Astrocyte (in vitro differentiated cells and primary cell): Measurements from ENCODE around the gene PHB1. TPM values are rescaled to one million over a fixed set of nuclear protein-coding genes. Genes with fewer than 3 reads are reported as not detected.
A peak's percentile ranks its signal among the peaks of the same experiment; 100 is the strongest.
"Not testable (repeated sequence)": the region's sequence is repeated elsewhere in the genome, so short reads cannot be mapped to it uniquely, and the experiment has no call there.

Experiments used
- DNase-seq: peaks from one replicate; pipeline ENCODE4 v3.0.0-alpha.2; 2010; ENCODE audit warnings: low read depth
- FAIRE-seq: peaks from 2 replicates; lab custom pipeline; 2011; peaks lifted over from hg19 to GRCh38; lab: Jason Lieb, UNC
- H2AFZ ChIP-seq: 2 replicates; pipeline ENCODE4 v1.6.0; 2012; ENCODE audit warnings: low read depth, low read length, inconsistent platforms
- H3K27ac ChIP-seq: 2 replicates; pipeline ENCODE4 v1.5.1; 2011; ENCODE audit warnings: low read depth, low read length, inconsistent platforms
- H3K27me3 ChIP-seq: 2 replicates; pipeline ENCODE4 v1.6.0; 2011; ENCODE audit warnings: low read length, inconsistent platforms; ENCODE audit not compliant: insufficient read depth
- H3K36me3 ChIP-seq: 2 replicates; pipeline ENCODE4 v1.5.1; 2011; ENCODE audit warnings: low read length, inconsistent platforms; ENCODE audit not compliant: insufficient read depth
- H3K4me1 ChIP-seq: 2 replicates; pipeline ENCODE4 v1.5.1; 2011; ENCODE audit warnings: low read length, inconsistent platforms; ENCODE audit not compliant: insufficient read depth
- H3K4me2 ChIP-seq: 2 replicates; pipeline ENCODE4 v1.6.0; 2012; ENCODE audit warnings: low read length, inconsistent platforms
- H3K4me3 ChIP-seq: 2 replicates; pipeline ENCODE4 v1.5.1; 2011; ENCODE audit warnings: low read depth, mild to moderate bottlenecking, low read length, inconsistent platforms; ENCODE audit not compliant: insufficient read depth
- H3K79me2 ChIP-seq: 2 replicates; pipeline ENCODE4 v1.6.0; 2012; ENCODE audit warnings: mild to moderate bottlenecking, low read length, inconsistent platforms; ENCODE audit not compliant: insufficient read depth
- H3K9ac ChIP-seq: 2 replicates; pipeline ENCODE4 v1.6.0; 2012; ENCODE audit warnings: mild to moderate bottlenecking, low read length, inconsistent platforms
- H3K9me3 ChIP-seq: 2 replicates; pipeline ENCODE4 v1.5.1; 2012; ENCODE audit warnings: low read depth, mild to moderate bottlenecking, low read length, inconsistent platforms; ENCODE audit not compliant: insufficient read depth
- H4K20me1 ChIP-seq: 2 replicates; pipeline ENCODE4 v1.6.0; 2012; ENCODE audit warnings: low read length, inconsistent platforms; ENCODE audit not compliant: insufficient read depth
- H3K27ac Mint-ChIP-seq: one replicate; pipeline ENCODE4 v1.8.0; 2021; ENCODE audit warnings: mild to moderate bottlenecking, mixed read lengths; ENCODE audit not compliant: unreplicated experiment
- H3K27me3 Mint-ChIP-seq: one replicate; pipeline ENCODE4 v1.8.0; 2021; ENCODE audit warnings: low read depth, mixed read lengths; ENCODE audit not compliant: unreplicated experiment
- H3K36me3 Mint-ChIP-seq: one replicate; pipeline ENCODE4 v1.8.0; 2021; ENCODE audit warnings: low read depth, mixed read lengths; ENCODE audit not compliant: unreplicated experiment
- H3K4me1 Mint-ChIP-seq: one replicate; pipeline ENCODE4 v1.8.0; 2021; ENCODE audit warnings: low read depth, mixed read lengths; ENCODE audit not compliant: unreplicated experiment
- H3K4me3 Mint-ChIP-seq: one replicate; pipeline ENCODE4 v1.8.0; 2021; ENCODE audit warnings: mild to moderate bottlenecking, moderate library complexity, mixed read lengths; ENCODE audit not compliant: unreplicated experiment
- H3K9me3 Mint-ChIP-seq: one replicate; pipeline ENCODE4 v1.8.0; 2021; ENCODE audit warnings: mild to moderate bottlenecking, mixed read lengths; ENCODE audit not compliant: unreplicated experiment
- EZH2 ChIP-seq: IDR thresholded peaks from 2 replicates; pipeline ENCODE4 v1.6.1; 2012; ENCODE audit warnings: mild to moderate bottlenecking, low read length, inconsistent platforms; ENCODE audit not compliant: insufficient read depth
- total RNA-seq: library from RNA; stranded (reverse); gene quantifications from 2 replicates; pipeline ENCODE4 v1.2.1, GENCODE V29; 2021
- TF ChIP-seq, protein P1 (sequence below): IDR thresholded peaks from 2 replicates; pipeline ENCODE4 v1.5.1; 2011; ENCODE audit warnings: low read depth, mild to moderate bottlenecking, inconsistent platforms, low read length, moderate library complexity; ENCODE audit not compliant: insufficient read depth

Gene PHB1
- total RNA-seq, 1 donor from 2014 or later: 227 TPM

DNA sequence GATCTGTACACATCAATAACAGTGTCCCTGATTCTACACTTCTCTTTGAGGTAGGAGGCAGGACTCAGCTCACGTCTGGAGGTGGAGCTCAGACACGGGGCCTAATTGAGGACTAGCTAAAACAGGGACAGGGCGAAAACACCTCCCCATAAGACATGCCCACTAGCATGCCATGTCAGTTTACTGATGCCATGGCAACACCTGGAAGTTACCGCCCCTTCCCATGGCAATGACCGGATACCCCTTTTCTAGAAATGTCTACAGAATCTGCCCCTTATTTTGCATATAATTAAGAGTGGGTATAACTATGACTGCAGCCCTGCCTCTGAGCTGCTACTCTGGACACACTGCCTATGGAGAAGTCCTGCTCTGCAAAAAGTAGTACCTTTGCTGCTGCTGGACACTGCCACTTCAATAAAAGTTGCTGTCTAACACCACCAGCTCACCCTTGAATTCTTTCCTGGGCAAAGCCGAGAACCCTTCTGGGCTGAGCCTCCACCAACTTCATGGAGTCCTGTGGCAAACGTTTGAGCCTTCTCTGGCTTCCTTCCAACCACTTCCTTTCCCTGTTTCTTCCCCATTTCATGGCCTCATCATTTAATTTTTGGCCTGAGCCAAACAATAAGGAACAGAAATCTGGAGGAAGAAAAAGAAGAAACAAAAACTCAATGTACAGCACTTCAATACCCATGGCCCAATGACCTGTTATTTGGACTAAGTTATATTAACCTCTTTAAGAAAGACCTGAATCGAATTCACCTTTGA, 21.0 kb downstream of the PHB1 start:
- no peaks in the 10 kb centered on the region for H3K36me3 Mint-ChIP-seq
- Histone ChIP-seq H3K27me3 (peaks cover 2% of the 10 kb centered on the region), H3K9ac (no peak overlapping the region), H3K4me1 (peaks cover 6% of the 10 kb centered on the region), H2AFZ (no peak overlapping the region), H3K4me2 (no peak overlapping the region), H3K27ac (no peak overlapping the region), H3K9me3 (no peaks in the 10 kb centered on the region), H3K4me3 (no peak overlapping the region), H3K36me3 (no peaks in the 10 kb centered on the region), H3K79me2 (no peaks in the 10 kb centered on the region), H4K20me1 (no peaks in the 10 kb centered on the region)
- H3K4me1 Mint-ChIP-seq: peaks cover 6% of the 10 kb centered on the region
- DNase-seq: no peak
- H3K27ac Mint-ChIP-seq: peak overlapping the region; percentile 6
- H3K9me3 Mint-ChIP-seq: no peaks in the 10 kb centered on the region
- no peak overlapping the region for H3K4me3 Mint-ChIP-seq
- peaks cover 9% of the 10 kb centered on the region for H3K27me3 Mint-ChIP-seq
- no peak for FAIRE-seq
- TF ChIP-seq EZH2: no peak
- TF ChIP-seq, protein P1, sequence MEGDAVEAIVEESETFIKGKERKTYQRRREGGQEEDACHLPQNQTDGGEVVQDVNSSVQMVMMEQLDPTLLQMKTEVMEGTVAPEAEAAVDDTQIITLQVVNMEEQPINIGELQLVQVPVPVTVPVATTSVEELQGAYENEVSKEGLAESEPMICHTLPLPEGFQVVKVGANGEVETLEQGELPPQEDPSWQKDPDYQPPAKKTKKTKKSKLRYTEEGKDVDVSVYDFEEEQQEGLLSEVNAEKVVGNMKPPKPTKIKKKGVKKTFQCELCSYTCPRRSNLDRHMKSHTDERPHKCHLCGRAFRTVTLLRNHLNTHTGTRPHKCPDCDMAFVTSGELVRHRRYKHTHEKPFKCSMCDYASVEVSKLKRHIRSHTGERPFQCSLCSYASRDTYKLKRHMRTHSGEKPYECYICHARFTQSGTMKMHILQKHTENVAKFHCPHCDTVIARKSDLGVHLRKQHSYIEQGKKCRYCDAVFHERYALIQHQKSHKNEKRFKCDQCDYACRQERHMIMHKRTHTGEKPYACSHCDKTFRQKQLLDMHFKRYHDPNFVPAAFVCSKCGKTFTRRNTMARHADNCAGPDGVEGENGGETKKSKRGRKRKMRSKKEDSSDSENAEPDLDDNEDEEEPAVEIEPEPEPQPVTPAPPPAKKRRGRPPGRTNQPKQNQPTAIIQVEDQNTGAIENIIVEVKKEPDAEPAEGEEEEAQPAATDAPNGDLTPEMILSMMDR: no peak

DNA sequence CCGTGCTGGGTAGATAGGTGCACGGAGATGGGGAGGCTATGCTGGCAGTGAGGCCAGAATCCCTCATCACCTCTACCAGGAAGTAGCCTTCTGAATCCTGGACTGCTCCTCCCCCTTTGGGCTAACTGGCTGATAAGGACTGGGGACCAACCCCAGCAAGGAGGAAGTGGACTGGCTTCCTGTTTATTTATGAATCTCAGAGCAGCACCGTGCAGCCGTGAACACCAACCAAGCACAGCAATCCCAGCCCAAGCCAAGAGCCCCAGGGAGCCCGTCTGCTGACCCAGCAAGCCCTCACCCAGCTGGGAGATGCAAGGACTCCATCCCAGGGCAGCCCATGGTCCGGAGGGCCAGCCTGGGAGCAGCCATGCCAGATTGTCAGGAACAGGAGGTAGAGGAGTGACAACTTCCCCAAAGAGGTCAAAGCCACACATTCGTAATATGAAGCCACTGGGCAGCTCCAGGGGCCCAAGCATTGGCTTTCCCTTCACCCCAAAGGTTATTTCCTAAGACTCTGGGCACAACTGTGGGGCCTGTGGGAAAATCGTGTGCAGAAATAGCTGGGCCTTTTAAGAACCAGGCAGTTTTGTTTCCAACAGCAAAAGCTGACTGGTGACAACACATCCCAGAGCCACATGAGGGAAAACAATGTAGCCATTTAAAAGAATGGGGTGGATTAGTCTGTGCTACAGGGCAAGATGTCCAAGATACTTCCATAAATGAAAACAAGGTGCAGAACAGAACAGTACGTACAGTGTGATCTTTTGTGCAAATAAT, 23.9 kb downstream of the PHB1 start:
- Histone ChIP-seq H3K4me1 (peaks cover 6% of the 10 kb centered on the region), H3K9ac (no peak overlapping the region), H3K36me3 (no peaks in the 10 kb centered on the region), H3K79me2 (no peaks in the 10 kb centered on the region), H3K27ac (no peak overlapping the region), H2AFZ (peak overlapping the region; percentile 72), H3K4me2 (no peak overlapping the region), H3K9me3 (no peaks in the 10 kb centered on the region), H4K20me1 (no peaks in the 10 kb centered on the region), H3K4me3 (no peak overlapping the region), H3K27me3 (no peaks in the 10 kb centered on the region)
- Mint-ChIP-seq H3K9me3 (no peaks in the 10 kb centered on the region), H3K27me3 (peaks cover 9% of the 10 kb centered on the region), H3K36me3 (no peaks in the 10 kb centered on the region), H3K27ac (no peak overlapping the region), H3K4me3 (no peak overlapping the region), H3K4me1 (no peaks in the 10 kb centered on the region)
- no peak for DNase-seq
- TF ChIP-seq, protein P1: no peak
- TF ChIP-seq EZH2: no peak
- FAIRE-seq: no peak

DNA sequence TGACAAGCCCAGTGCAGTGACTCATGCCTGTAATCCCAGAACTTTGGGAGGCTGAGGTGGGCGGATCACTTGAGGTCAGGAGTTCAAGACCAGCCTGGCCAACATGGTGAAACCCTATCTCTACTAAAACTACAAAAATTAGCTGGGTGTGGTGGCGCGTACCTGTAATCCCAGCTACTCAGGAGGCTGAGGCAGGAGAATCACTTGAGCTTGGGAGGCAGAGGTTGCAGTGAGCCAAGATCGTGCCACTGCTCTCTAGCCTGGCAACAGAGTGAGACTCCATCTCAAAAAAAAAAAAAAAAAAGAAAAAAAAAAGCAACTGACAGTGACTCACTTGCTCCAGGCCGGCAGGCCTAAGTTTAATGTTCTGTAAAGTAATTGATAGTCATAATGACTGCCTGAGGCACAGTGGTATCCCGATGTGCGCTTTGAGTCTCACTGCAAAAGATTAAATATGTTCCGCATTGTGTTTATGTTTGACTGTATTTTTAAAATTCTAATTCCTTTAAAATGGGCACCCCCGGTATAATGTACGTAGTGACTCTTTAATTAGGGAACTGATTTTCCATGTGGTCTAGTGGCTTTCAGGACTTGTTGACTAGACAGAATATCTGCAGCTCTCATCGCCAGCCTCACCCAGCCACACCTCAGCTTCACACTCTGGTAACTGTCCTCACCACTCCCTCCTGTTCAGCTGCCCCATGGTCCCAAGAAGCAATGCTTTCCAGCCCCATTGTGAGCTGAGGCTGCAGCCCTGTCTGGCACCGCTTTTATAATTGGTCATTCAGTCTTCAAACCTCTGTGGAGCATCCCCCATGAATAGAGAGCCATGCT, 25.0 kb downstream of the PHB1 start:
- Histone ChIP-seq H2AFZ (peak overlapping the region; percentile 72), H3K4me2 (peak overlapping the region; percentile 29)
- H3K4me3 ChIP-seq, H3K27me3 Mint-ChIP-seq, H3K9me3 ChIP-seq, H3K27ac Mint-ChIP-seq, H3K9me3 Mint-ChIP-seq, H3K4me1 Mint-ChIP-seq, H4K20me1 ChIP-seq, H3K27me3 ChIP-seq, H3K4me1 ChIP-seq, H3K4me3 Mint-ChIP-seq, FAIRE-seq, H3K36me3 ChIP-seq, H3K79me2 ChIP-seq, H3K27ac ChIP-seq, H3K36me3 Mint-ChIP-seq, H3K9ac ChIP-seq: not testable (repeated sequence)
- DNase-seq: peak; percentile 62
